B cell (primary cell): ENCODE measurements around the gene LATS2. TPM values are rescaled to one million over a fixed set of nuclear protein-coding genes. Genes with fewer than 3 reads are reported as not detected.

Source experiments
- ATAC-seq: fragments of 200-7000 bp; cut with Tn5 transposase; one replicate; pipeline ENCODE4 v1.10.0; 2021; ENCODE audit warnings: low read depth, mild to moderate bottlenecking, moderate number of reproducible peaks, moderate library complexity
- CTCF ChIA-PET: fragments of 350-600 bp; sonication (Branson Sonifier 250); formaldehyde crosslinking; loops from one replicate; lab custom pipeline; 2021; ENCODE audit warnings: antibody characterized with exemption, inconsistent platforms; lab: Charles Lee
- POLR2A ChIA-PET: fragments of 350-600 bp; sonication (Branson Sonifier 250); formaldehyde crosslinking; loops from one replicate; lab custom pipeline; 2021; ENCODE audit warnings: antibody characterized with exemption; lab: Charles Lee
- DNase-seq: peaks from one replicate; pipeline ENCODE4 v3.0.0; 2013
- H2AFZ ChIP-seq: 2 replicates; pipeline ENCODE4 v1.6.1; 2012; ENCODE audit warnings: mild to moderate bottlenecking, low read depth, low read length; ENCODE audit not compliant: insufficient read depth, poor library complexity, severe bottlenecking
- H3K27ac ChIP-seq, 2 donors: 1 replicate in 1 of 2; 2 replicates in 1 of 2; pipeline ENCODE4 v1.5.1; 2012 to 2013; ENCODE audit warnings: low read length in 2 of 2, mild to moderate bottlenecking in 2 of 2, moderate library complexity in 1 of 2
- H3K27me3 ChIP-seq, 4 experiments: fragments of 200-600 bp in 1 of 4; sonication (generic) in 1 of 4; replicated peaks in 1 of 4; 1 replicate in 2 of 4; 2 replicates in 2 of 4; pipeline versions ENCODE4 v1.6.1 to v1.7.0; 2013 to 2016; ENCODE audit warnings: low read length in 3 of 4, mild to moderate bottlenecking in 2 of 4, mixed read lengths in 1 of 4, moderate library complexity in 1 of 4; ENCODE audit not compliant: insufficient read depth in 4 of 4, control insufficient read depth in 3 of 4; ENCODE audit errors: control extremely low read depth in 1 of 4
- H3K36me3 ChIP-seq, 2 experiments: replicated peaks in 1 of 2; 1 replicate in 1 of 2; 2 replicates in 1 of 2; pipeline versions ENCODE4 v1.6.1 to v1.7.1; 2013; ENCODE audit warnings: low read length in 1 of 2; ENCODE audit not compliant: insufficient read depth in 2 of 2, control insufficient read depth in 1 of 2; ENCODE audit errors: control extremely low read depth in 1 of 2, extremely low read depth in 1 of 2
- H3K4me1 ChIP-seq, 2 donors: fragments of 200-600 bp in 1 of 2; sonication (generic) in 1 of 2; 1 replicate in 1 of 2; 2 replicates in 1 of 2; pipeline versions ENCODE4 v1.5.1 to v1.6.1; 2013 to 2017; ENCODE audit warnings: low read length in 2 of 2; ENCODE audit not compliant: control insufficient read depth in 2 of 2, insufficient read depth in 2 of 2
- H3K4me2 ChIP-seq: replicated peaks from 2 replicates; pipeline ENCODE3; 2012; ENCODE audit warnings: mild to moderate bottlenecking, low read depth, low read length; ENCODE audit not compliant: poor library complexity, severe bottlenecking
- H3K4me3 ChIP-seq, 5 experiments: fragments of 200-600 bp in 1 of 5; sonication (generic) in 1 of 5; 1 replicate in 3 of 5; 2 replicates in 2 of 5; pipeline versions ENCODE4 v1.5.1 to v1.7.0; 2011 to 2016; ENCODE audit warnings: low read length in 4 of 5, mild to moderate bottlenecking in 4 of 5, low read depth in 2 of 5, control low read depth in 1 of 5, moderate library complexity in 1 of 5; ENCODE audit not compliant: insufficient read depth in 1 of 5; ENCODE audit errors: control extremely low read depth in 1 of 5, extremely low read depth in 1 of 5
- H3K79me2 ChIP-seq: fragments of 200-600 bp; sonication (generic); one replicate; pipeline ENCODE4 v1.6.0; 2016; ENCODE audit warnings: low read length; ENCODE audit not compliant: control insufficient read depth, insufficient read depth
- H3K9ac ChIP-seq: fragments of 200-600 bp; sonication (generic); 2 replicates; pipeline ENCODE4 v1.6.1; 2017; ENCODE audit warnings: mild to moderate bottlenecking, low read length, moderate library complexity
- H3K9me3 ChIP-seq, 3 donors: one replicate each; pipeline versions ENCODE4 v1.6.1 to v1.7.1; 2013; ENCODE audit warnings: low read length in 2 of 3; ENCODE audit not compliant: control insufficient read depth in 2 of 3, insufficient read depth in 1 of 3; ENCODE audit errors: control extremely low read depth in 1 of 3
- H4K20me1 ChIP-seq: 2 replicates; pipeline ENCODE4 v1.6.0; 2012; ENCODE audit warnings: mild to moderate bottlenecking, low read length; ENCODE audit not compliant: insufficient read depth, control insufficient read depth, poor library complexity, severe bottlenecking
- H3K27ac Mint-ChIP-seq: one replicate; pipeline ENCODE4 v1.8.0; 2021; ENCODE audit warnings: mixed read lengths
- H3K27me3 Mint-ChIP-seq: one replicate; pipeline ENCODE4 v1.8.0; 2021; ENCODE audit warnings: mixed read lengths
- H3K4me1 Mint-ChIP-seq: one replicate; pipeline ENCODE4 v1.8.0; 2021; ENCODE audit warnings: mixed read lengths
- H3K4me3 Mint-ChIP-seq: one replicate; pipeline ENCODE4 v1.8.0; 2021; ENCODE audit warnings: mixed read lengths
- H3K9me3 Mint-ChIP-seq: one replicate; pipeline ENCODE4 v1.8.0; 2022; ENCODE audit warnings: mixed read lengths; ENCODE audit not compliant: insufficient read depth
- CTCF ChIP-seq: fragments of 200-600 bp; IDR thresholded peaks from one replicate; pipeline ENCODE4 v1.8.0; 2022; ENCODE audit warnings: antibody characterized with exemption, mild to moderate bottlenecking
- EZH2 ChIP-seq: IDR thresholded peaks from 2 replicates; pipeline ENCODE4 v1.6.1; 2012; ENCODE audit warnings: borderline replicate concordance, low read depth, mild to moderate bottlenecking, moderate library complexity, low read length; ENCODE audit not compliant: insufficient read depth, poor library complexity, severe bottlenecking
- WGBS: methylation state at CpG from one replicate; pipeline ENCODE4 v1.1.5; 2013; ENCODE audit warnings: missing lambda C conversion rate; ENCODE audit not compliant: insufficient coverage; 5-methylcytosine and 5-hydroxymethylcytosine counted together
- intact Hi-C: fragments of 100-400 bp; cut with micrococcal nuclease; formaldehyde crosslinking; loops from one replicate; pipeline ENCODE4 v1.10.0; 2022
- polyA plus RNA-seq: library from polyadenylated mRNA; depleted of rRNA; stranded (reverse); fragments of >200 nt; gene quantifications from 2 replicates; pipeline ENCODE4 v1.2.3, GENCODE V29; 2012
- total RNA-seq, 2 donors: library from RNA; stranded (reverse); fragments of 120-200 nt in 1 of 2; gene quantifications; 1 replicate in 1 of 2; 2 replicates in 1 of 2; pipeline versions ENCODE4 v1.2.3 to v1.2.4, GENCODE V29; 2013 to 2022

Gene LATS2
- total and polyA plus RNA-seq, 2 donors (not counting 1 experiment from before 2014, with no cell fraction given), result 1.9 to 2.7 TPM

GRCh38 chr13:21059641-21060337 is 1.6 kb downstream of the LATS2 start:
- Histone ChIP-seq H3K36me3 (no peaks in the 10 kb centered on the region), H3K4me2 (peak overlapping the region; percentile 81), H4K20me1 (peaks cover 4% of the 10 kb centered on the region), H3K79me2 (no peaks in the 10 kb centered on the region), H3K9me3 (peaks cover 0 to 6% (median 0%) of the 10 kb centered on the region in 3 donors), H3K27me3 (peaks cover 0 to 17% (median 5%) of the 10 kb centered on the region in 4 experiments), H2AFZ (peak overlapping the region; percentile 92), H3K9ac (peak overlapping the region; percentile 61), H3K27ac (no peak overlapping the region), H3K4me1 (peaks cover 0 to 8% of the 10 kb centered on the region in 2 donors), H3K4me3 (peak overlapping the region in 4 of 5 experiments; percentile 44 to 77 (median 67))
- ChIA-PET POLR2A (no interaction called here), CTCF (no interaction called here)
- peak overlapping the region; percentile 69 for H3K4me3 Mint-ChIP-seq
- DNase-seq (no peak), ATAC-seq (no peak)
- 93% methylated on average over 30 of the region's 35 CpGs for WGBS
- H3K4me1 Mint-ChIP-seq, result peaks cover 9% of the 10 kb centered on the region
- no peaks in the 10 kb centered on the region for H3K9me3 Mint-ChIP-seq
- peak overlapping the region; percentile 20 for H3K27ac Mint-ChIP-seq
- TF ChIP-seq EZH2 (no peak), CTCF (no peak)
- intact Hi-C loops, result no loop called here
- H3K27me3 Mint-ChIP-seq, result peaks cover 15% of the 10 kb centered on the region

- H3K9me3 Mint-ChIP-seq, result no peaks in the 10 kb centered on the region
- peaks cover 9% of the 10 kb centered on the region for H3K4me1 Mint-ChIP-seq
- H3K4me3 ChIP-seq, result no peak overlapping the region
- H3K27me3 Mint-ChIP-seq, result peaks cover 12% of the 10 kb centered on the region
- WGBS, result no CpG with 5 or more reads among the region's 2 CpGs
- peaks cover 0 to 6% (median 0%) of the 10 kb centered on the region in 3 donors for H3K9me3 ChIP-seq
- H3K4me2 ChIP-seq, result no peak overlapping the region
- H3K9ac ChIP-seq, result no peak overlapping the region
- ATAC-seq (no peak), DNase-seq (no peak)
- H3K79me2 ChIP-seq, result no peaks in the 10 kb centered on the region
- ChIA-PET CTCF (interaction anchor here (0.8 kb wide), 1 partner anchor 13 kb away, joined by 3 read pairs; no protein-coding TSS in a partner anchor), POLR2A (no interaction called here)
- peaks cover 0 to 17% (median 5%) of the 10 kb centered on the region in 4 experiments for H3K27me3 ChIP-seq
- peak overlapping the region; percentile 24 for H3K4me3 Mint-ChIP-seq
- H2AFZ ChIP-seq, result no peak overlapping the region
- H3K27ac Mint-ChIP-seq, result no peak overlapping the region
- no peak for TF ChIP-seq CTCF
- H3K4me1 ChIP-seq, result peaks cover 0 to 8% of the 10 kb centered on the region in 2 donors
- H3K36me3 ChIP-seq, result no peaks in the 10 kb centered on the region
- H3K27ac ChIP-seq, result no peak overlapping the region
- peaks cover 4% of the 10 kb centered on the region for H4K20me1 ChIP-seq
- intact Hi-C loops, result no loop called here
These were observed 3.0 kb downstream of the LATS2 start for GRCh38 chr13:21058361-21058760.
